ENCODE results near the gene VGLL1.

Gene VGLL1

GRCh38 chrX:136531951-136532350, at the start of gene VGLL1:
Gene VGLL1 (plus strand): TSS chrX:136532215. CDS start chrX:136536021, 3,806 bp downstream.
- DNase-seq (ENCODE audit: low spot score) = no peak
- FAIRE-seq = no peak

DNA sequence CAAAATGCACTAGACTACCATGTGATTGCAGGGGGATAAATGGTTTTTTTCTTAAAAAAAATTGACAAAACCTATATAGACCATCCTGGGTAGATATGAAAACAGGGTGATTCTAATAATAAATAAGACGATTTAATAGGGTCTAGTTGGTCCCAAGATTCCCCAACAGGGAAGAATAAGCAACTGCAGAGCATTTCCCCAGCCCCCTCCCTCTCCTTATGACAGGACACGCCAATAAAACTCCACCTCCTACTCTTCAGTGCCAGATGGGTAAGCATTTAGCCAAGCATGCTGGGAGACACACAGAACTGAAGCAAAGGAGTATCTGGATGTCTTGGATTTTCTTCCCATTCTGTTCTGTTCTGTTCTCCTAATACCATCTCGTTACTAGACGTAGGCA, 44.4 kb upstream of the VGLL1 start, which contains the start of gene BRS3:
Gene BRS3, plus strand, starts transcription at position 301 of the 400 bp plus-strand sequence. CDS start 168 bp downstream, outside the sequence.
- no peak for DNase-seq (ENCODE audit: low spot score)
- no peak for FAIRE-seq

GRCh38 chrX:136488706-136489105, 43.3 kb upstream of the VGLL1 start:
- no peak for DNase-seq (ENCODE audit: low spot score)
- FAIRE-seq = no peak

GRCh38 chrX:136491832-136492231, 40.2 kb upstream of the VGLL1 start:
- FAIRE-seq (no peak), DNase-seq (ENCODE audit: low spot score) (no peak)

- DNase-seq (ENCODE audit: low spot score) (no peak), FAIRE-seq (no peak)
These were observed 39.0 kb upstream of the VGLL1 start for GRCh38 chrX:136493011-136493410.

DNA sequence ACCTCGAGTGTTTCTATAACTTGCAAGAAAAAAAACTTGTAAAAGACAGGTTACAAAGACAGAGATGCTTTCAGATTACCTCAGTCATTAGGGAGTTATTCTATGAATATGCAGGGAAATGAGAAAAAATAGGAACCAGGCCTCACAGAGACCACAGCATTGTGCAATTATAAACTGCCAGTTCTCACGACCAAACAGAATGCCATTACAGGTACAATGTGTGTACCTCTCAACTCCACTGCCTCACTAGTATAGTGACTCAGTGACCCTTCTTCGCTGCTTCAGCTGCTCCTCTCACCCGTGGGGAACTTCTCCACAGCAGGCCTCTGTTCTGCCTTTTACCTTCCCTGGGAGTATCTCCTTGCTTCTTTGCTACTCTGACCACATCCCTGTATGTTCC, 37.0 kb upstream of the VGLL1 start:
- no peak for FAIRE-seq
- DNase-seq (ENCODE audit: low spot score) = no peak

DNA sequence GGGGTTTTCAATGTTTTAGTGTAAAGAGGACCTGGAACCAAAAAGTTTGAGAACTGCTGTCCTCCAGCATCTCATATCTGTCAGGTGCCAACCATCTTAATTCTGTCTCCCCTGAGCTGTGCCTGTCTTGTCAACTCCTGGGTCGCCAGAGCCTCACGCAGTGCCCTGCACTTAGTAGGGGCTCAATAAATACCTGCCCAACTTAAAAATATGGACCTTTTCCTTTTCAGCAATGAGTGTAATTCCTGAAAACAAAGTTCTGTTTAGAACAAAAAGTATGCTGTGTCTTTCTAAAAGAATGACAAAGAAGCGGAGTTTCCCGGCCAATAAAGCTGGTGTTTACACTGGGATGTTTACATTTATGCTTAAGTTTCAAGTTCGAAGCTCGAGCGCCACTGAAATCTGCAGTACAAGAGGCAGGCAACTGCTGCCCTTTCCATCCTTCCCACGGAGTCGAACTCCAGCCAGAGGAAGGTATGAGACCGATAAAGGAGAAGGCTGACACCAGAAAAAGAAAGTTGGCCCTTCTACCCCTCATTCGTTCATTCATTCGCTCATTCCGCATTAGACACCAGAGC, 35.7 kb upstream of the VGLL1 start:
- FAIRE-seq (no peak), DNase-seq (ENCODE audit: low spot score) (no peak)

DNA sequence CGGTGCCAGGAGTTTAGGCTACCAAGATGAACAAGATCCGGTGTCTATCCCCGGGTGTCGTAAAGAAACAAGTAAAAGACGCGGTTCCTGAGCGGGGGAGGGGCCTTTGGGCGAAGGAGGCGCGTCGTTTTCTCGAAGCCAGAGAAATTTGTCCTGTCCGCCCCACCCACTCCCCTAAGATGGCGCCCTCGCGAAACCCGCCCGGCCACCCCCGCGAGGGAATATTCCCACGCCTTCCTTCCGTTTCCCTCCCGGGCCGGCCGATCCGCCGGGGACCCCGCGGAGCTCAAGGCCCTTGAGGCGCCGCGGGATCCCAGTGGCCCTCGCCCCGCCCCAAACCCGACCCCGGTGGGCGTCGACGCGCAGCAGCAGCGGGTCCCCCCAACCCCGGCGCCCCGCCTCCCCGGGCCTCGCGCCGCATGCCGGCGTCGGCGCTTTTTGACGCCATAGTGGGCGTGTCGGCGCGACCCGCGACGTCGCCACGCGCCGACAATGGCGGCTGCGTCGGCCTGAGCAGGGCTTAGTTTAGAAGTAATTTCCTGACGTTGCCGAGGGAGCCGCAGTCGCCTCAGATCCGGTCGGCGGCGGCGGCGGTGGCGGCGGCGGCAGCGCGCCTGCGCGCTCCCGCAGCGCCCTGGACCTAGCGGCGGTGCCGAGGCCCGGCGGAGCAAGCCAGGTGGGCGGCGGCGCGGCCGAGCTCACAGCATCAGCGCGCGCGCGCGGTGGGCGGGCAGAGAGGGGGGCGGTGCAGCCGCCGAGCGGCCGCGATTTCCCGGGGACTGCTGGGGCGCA, 35.1 kb upstream of the VGLL1 start:
- DNase-seq (ENCODE audit: low spot score) = peak; percentile 66
- FAIRE-seq = peak; percentile 44

DNA sequence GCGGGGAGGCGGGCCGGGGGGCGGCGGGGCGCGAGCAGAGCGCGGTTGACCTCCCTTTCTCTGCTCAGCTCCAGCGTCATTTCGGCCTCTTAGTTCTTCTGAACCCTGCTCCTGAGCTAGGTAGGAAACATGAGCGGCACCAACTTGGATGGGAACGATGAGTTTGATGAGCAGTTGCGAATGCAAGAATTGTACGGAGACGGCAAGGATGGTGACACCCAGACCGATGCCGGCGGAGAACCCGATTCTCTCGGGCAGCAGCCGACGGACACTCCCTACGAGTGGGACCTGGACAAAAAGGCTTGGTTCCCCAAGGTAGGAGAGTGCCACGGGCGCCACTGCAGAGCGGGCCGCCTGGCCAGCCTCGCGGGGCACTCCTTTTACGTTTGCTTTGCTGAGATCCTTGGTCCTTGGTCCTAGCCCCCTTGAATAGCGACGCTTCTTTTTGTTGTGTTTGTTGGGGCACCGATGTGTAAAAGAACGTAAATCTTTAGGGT, 34.4 kb upstream of the VGLL1 start, which contains the start of gene HTATSF1:
Gene HTATSF1, plus strand, starts transcription at position 37 of the 497 bp plus-strand sequence. Its CDS starts 93 bp downstream, at position 130.
- no peak for FAIRE-seq
- DNase-seq (ENCODE audit: low spot score) = no peak

- FAIRE-seq (no peak), DNase-seq (ENCODE audit: low spot score) (no peak)
These were observed 12.9 kb upstream of the VGLL1 start for GRCh38 chrX:136519069-136519468.

- no peak for DNase-seq (ENCODE audit: low spot score)
These were observed 8.2 kb upstream of the VGLL1 start for GRCh38 chrX:136523770-136524169.

GRCh38 chrX:136525738-136526606, 6.0 kb upstream of the VGLL1 start:
- FAIRE-seq (peak; percentile 85), DNase-seq (ENCODE audit: low spot score) (peak; percentile 23)

More at GRCh38 chrX:136523770-136524169, 8.2 kb upstream of the VGLL1 start:
- no peak for FAIRE-seq

DNA sequence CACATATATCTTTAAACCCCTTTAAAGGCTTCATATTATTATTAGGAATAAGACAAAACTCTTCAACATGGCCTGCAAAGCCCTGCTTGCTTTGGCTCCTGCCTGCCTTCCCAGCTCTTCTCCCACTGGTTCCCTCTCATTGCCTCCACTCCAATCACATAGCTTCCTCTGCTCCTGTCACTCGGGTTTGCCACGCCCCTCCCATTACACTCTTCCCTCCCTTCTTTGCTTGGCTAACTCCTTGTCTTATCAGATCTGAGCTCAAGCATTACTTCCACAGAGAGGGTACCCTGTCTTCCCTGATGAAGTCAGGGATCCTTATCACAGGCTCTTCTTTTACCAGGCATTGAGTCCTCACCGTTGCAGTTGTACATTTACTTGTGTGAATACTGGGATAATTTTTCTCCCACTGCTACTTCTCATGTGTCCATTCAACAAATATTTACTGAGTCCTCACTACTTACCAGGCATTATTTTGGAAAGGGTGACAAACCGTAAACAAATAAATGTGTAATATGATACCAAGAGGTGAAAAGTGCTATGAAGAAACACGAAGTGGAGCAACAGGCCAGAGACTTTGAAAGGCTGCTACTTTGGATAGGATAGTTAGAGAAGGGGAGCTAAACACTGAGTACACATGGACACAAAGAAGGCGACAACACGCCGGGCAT, 3.2 kb upstream of the VGLL1 start:
- DNase-seq (ENCODE audit: low spot score) (no peak), FAIRE-seq (no peak)

- no peak for FAIRE-seq
- DNase-seq (ENCODE audit: low spot score) = no peak
These were observed 2.2 kb upstream of the VGLL1 start for GRCh38 chrX:136529795-136530194.

DNA sequence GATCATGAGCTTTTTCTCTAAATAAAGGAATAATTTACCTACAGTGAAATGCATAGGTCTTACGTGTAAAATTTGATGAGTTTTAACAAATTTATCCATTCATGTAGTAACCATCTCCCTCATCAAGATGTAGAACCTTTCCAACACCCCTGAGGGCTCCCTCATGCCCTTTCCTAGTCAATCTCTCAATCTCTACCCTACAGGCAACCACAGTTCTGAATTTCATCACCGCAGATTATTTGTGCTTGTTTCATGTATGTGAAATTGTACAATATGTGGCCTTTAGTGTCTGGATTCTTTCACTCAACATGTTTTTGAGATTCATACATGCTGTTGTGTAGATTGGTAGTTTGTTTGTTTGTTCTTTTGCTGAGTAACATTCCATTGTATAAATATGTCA, 2.1 kb downstream of the VGLL1 start:
- FAIRE-seq (no peak), DNase-seq (ENCODE audit: low spot score) (no peak)

DNA sequence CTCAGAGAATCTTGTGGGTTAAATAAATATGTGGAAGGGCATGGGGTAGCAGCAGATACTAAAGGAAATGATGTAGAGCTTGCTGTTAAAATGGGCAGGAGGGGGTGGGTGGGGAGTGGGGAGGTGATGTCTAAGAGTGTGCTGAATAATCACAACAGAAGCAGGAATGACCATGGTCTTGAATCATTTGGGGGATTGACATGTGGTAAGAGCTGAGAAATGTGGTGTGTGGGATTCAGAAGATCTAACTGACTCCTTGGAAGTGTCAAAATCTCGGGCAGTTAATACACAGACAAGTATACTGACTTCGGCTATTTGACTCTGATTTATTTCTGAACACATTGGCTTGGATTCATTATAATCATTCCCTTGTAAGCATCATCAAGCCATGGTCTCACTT, 6.8 kb downstream of the VGLL1 start:
- DNase-seq (ENCODE audit: low spot score) (no peak), FAIRE-seq (no peak)

DNA sequence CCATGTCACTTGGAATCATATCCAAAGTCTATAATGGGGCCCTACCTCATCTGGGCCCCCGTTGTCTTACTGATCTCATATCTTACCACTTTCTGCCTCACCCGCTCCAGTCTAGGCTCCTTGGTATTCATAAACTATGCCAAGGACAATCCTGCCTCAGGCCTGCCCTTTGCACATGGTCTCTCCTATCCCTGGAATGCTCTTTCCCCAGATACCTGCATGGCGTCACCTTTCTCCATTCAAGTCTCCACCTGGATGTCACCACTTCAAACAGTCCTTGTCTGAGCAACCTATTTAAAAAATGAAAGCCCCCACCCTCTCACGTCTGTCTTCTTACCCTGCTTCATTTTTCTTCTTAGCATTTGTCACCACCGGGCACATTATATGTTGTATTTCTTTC, 8.2 kb downstream of the VGLL1 start:
- DNase-seq (ENCODE audit: low spot score) = no peak
- FAIRE-seq = no peak

DNA sequence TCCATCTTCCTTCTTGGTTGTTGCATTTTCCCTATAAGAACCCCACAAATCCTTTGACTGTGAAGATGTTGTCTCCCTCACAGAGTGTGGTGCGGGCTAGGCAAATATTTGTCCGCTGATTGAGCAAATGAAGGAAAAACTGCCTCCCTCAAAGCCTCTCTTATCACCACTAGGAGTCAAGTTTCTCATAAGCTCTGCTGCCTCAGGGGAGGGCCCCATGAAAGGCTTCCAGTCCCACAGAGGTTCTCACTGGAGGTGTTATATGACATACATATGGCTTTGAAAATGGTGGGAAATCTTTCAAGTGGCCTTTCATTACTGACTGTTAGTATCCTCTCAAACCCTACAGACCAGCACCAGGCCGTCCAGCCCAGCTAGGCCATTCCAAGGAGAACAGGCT, 9.3 kb downstream of the VGLL1 start:
- FAIRE-seq = no peak
- DNase-seq (ENCODE audit: low spot score) = no peak

DNA sequence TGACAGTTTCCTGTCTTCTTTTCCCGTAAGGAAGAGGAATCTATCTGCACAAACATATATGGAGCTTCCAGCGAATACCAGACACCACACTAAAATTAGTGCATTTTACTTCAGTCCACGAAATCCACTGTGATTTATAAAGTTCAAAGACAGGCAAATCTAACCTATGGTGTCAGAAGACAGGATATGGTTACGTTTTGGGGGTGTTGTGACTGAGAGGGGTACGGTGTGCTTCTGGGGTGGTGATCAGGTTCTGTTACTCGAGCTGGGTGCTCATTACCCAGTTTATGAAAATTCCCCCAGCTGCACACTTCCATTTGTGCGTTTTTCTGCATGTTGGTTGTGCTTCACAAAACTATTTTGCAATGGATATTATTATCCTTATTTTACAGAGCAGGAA, 10.3 kb downstream of the VGLL1 start:
- FAIRE-seq = no peak

GRCh38 chrX:136546371-136546781, 14.4 kb downstream of the VGLL1 start:
- no peak for DNase-seq (ENCODE audit: low spot score)
- no peak for FAIRE-seq

More for the DNA sequence above, 10.3 kb downstream of the VGLL1 start:
- DNase-seq (ENCODE audit: low spot score) = no peak

GRCh38 chrX:136549226-136549625, 17.2 kb downstream of the VGLL1 start:
- DNase-seq (ENCODE audit: low spot score) (no peak), FAIRE-seq (no peak)

All from RCC 7860 (cell line).